Measurements from ENCODE around the gene L3MBTL1.
"Not testable (repeated sequence)": the region's sequence is repeated elsewhere in the genome, so short reads cannot be mapped to it uniquely, and the experiment has no call there.

Gene L3MBTL1

GRCh38 chr20:43507150-43508080, at the start of gene L3MBTL1:
L3MBTL1 (plus strand) TSS chr20:43507697; CDS start chr20:43513504, 5,807 bp downstream.
- DNase-seq = no peak

GRCh38 chr20:43458422-43458924, 49.0 kb upstream of the L3MBTL1 start:
- no peak for DNase-seq

GRCh38 chr20:43459022-43459942, 48.2 kb upstream of the L3MBTL1 start:
- DNase-seq = no peak

GRCh38 chr20:43460172-43460829, 47.2 kb upstream of the L3MBTL1 start:
- DNase-seq = no peak

GRCh38 chr20:43460830-43461200, 46.7 kb upstream of the L3MBTL1 start:
- DNase-seq = no peak

- no peak for DNase-seq
These were observed 45.4 kb upstream of the L3MBTL1 start for GRCh38 chr20:43461894-43462659.

GRCh38 chr20:43462660-43463526, 44.6 kb upstream of the L3MBTL1 start:
- no peak for DNase-seq

- no peak for DNase-seq
These were observed 43.8 kb upstream of the L3MBTL1 start for GRCh38 chr20:43463527-43464218.

- no peak for DNase-seq
These were observed 43.2 kb upstream of the L3MBTL1 start for GRCh38 chr20:43464219-43464790.

- DNase-seq = no peak
These were observed 41.9 kb upstream of the L3MBTL1 start for GRCh38 chr20:43465625-43465943.

- no peak for DNase-seq
These were observed 39.9 kb upstream of the L3MBTL1 start for GRCh38 chr20:43467589-43467988.

- no peak for DNase-seq
These were observed 34.7 kb upstream of the L3MBTL1 start for GRCh38 chr20:43472671-43473380.

GRCh38 chr20:43473381-43473704, 34.2 kb upstream of the L3MBTL1 start:
- no peak for DNase-seq

- no peak for DNase-seq
These were observed 30.3 kb upstream of the L3MBTL1 start for GRCh38 chr20:43477193-43477592.

- DNase-seq = no peak
These were observed 29.9 kb upstream of the L3MBTL1 start for GRCh38 chr20:43477619-43478018.

- no peak for DNase-seq
These were observed 17.5 kb upstream of the L3MBTL1 start for GRCh38 chr20:43490038-43490437.

- DNase-seq = no peak
These were observed 15.4 kb upstream of the L3MBTL1 start for GRCh38 chr20:43492101-43492500.

GRCh38 chr20:43495388-43495787, 12.1 kb upstream of the L3MBTL1 start:
- no peak for DNase-seq

GRCh38 chr20:43502021-43502420, 5.5 kb upstream of the L3MBTL1 start:
- not testable (repeated sequence) for DNase-seq

GRCh38 chr20:43506238-43506637, 1.3 kb upstream of the L3MBTL1 start:
- DNase-seq = no peak

Data from NCI-H1417 treated with DMSO at 0.1 percent for 48 hours (cell line).